Activated CD8-positive, alpha-beta memory T cell treated with anti-CD3 and anti-CD28 coated beads, Interleukin-2, amount 50 U/mL, for 4 hours (primary cell): ENCODE measurements around the gene FZD4.
A peak's percentile ranks its signal among the peaks of the same experiment; 100 is the strongest.
"Not testable (repeated sequence)": the region's sequence is repeated elsewhere in the genome, so short reads cannot be mapped to it uniquely, and the experiment has no call there.

Experiments
- DNase-seq: peaks from one replicate; pipeline ENCODE4 v3.0.0-alpha.2; 2020

Gene FZD4

DNA sequence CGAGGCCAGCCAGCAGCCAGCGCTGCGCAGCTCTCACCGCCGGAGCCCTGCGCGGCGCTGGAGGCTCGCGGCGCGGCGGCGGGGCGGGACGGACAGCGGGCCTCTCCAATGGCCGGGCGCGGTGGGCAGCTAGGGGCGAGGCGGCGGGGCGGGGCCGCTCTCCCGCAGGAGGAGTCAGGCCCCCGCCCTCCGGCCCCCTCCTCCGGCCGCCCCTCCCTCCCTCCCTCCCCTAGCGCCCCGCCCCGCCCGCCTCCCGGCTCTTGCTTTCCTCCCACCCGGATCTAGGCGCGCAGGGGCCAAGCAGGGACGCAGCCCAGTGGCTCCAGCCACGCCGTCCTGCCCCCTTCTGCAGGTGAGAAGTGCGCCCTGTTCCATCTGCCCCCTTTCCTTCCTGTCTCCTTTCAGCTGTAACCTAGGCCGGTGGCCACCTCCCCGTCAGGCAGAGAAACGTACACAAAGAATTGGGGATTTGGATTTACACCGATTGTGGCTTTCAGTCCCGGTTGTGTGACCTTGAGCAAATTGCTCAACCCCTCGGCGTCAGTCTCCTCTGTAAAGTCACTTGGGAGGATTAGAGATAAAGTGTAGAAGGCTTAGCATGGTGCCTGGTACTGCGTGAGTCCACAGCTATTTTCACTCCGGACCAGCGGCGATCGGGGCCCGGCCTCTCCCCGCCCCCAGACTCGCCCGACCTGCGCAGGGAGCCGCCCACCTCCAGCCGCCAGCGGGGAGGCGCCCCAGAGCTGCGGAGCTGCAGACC is at the start of gene FZD4:
TSS of gene FZD4 (minus strand) at position 35 of the 760 bp plus-strand sequence. CDS start 310 bp downstream, outside the sequence.
- DNase-seq = peak; percentile 44

DNA sequence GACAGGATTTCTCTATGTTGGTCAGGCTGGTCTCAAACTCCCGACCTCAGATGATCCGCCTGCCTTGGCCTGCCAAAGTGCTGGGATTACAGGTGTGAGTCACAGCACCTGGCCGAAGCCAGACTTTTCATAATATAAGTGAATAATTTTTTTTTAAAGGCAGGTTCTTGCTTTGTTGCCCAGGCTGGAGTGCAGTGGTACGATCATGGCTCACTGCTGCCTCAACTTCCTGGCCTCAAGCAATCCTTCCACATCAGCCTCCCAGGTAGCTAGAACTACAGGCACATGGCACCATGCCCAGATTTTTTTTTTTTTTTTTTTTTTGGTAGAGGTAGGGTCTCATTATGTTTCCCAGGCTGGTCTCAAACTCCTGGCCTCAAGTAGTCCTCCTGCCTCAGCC is 49.1 kb upstream of the FZD4 start:
- DNase-seq = not testable (repeated sequence)

DNA sequence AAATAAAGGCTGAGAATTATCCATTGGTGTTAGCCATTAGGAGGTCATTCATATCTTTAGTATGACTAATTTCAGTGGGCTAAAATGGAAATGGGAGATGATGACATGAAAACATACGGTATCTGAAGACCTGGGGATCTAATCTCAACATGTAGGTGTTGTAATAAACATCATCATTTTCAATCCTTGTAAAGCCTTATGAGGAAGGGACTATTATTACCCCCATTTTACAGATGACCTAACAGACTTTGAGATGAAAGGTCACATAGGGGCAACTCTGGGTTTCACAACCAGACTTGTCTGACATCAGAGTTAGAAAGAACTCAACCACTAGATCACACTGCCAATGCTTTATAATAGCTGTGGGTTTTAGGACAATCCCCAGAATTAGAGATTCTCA is 47.7 kb upstream of the FZD4 start:
- no peak for DNase-seq

DNA sequence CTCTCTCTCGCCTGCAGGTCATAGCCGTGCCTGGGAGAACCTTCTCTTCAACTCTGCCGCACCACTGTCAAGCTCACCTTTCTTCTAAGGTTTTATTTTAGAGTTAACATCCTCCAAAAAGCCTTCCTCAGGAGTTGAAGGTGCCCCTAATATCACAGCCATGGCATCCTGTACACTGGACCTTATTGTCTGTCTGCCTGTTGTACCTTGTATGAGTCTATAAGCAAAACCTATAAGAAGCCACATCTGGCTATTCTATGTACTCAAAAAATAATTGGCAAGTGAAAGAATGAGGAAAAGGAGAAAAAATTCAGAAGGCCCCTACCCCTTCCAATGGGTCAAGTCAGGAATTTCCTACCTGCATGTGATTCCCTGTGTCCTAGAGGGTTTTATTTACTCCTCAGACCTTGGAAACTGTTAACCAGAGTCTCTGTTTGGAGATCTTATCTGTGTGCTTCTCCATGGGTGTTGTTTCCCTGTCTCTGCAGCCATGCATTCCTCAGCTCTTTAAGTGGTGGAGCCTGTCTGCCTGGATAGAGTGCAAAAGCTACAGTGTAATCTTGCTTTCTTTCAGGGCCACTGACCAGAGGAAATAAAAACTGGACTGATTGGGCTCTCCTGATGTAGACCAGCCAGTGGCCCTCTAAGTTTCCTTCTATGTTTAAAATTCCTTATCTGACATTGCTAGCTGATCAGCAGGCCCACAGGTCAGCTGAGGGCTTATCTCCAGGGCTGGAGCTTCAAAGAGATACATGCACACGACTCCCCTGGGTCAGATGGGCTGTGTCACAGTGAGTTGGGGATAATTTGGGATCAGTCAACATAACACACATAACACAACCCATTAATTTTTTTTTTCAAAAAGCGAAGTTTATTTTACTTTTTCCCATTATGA is 44.9 kb upstream of the FZD4 start:
- no peak for DNase-seq

DNA sequence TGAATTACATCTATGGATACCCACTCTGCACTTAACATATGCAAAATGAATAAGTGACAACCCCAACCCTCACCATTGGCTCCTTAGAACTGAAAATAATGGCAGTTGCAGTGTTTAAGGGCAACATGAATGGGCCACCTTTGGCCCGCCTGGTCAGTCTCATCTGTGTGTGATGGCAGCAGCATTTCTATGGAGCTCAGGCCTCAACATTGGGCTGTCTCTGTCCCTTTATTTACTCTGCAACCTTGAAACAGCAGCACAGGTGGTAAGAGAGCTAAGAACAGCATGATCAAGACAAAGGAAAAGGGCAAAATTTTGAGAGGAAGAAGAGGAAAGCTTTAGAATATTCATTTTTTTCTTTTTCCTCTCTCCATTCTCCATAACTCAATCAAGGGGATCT is 44.2 kb upstream of the FZD4 start:
- no peak for DNase-seq

DNA sequence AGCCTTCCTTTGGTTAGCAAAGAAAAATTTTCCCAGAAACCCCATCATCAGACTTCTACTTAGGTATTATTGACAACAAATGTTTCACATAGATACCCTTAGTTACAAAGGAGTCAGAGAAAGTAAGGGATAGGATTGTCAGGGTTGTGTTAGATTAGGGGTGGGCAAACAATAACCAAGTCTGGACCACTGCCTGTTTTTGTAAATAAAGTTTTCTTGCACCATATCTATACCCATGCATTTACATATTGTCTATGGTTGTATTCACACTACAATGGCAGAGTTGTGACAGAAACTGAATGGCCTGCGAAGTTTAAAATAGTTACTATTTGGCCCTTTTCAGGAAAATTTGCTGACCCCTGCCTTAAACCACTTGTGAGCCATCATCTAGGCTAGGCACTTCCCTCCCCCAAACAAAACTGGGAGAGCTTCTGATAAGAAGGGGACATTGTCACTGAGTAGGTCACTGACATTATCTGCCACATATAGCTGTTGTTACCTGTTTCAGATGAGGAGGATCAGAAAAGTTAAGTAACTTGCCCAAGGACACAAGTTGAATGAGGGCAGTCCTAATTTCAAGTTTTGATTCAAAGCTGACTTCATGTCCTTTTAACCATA is 41.9 kb upstream of the FZD4 start:
- DNase-seq = no peak

DNA sequence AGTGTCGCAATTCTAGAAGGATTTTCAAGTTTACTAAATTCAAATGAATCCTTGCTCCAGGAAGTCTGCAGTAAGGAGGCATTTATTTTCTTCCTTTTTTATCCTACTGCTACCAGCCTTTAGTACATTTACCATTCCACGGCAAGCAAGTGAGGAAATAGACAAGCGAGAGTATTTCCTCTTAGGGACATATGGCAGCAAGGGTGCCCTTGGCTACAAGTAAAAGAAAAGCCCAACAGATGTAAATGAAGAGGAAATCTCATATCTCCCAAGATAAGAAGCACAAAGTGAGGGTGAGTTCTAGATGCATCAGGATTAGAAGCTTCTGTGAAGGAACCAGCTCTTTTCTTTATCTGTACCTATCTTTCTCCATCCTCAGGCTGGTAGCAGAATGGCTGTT is 37.8 kb upstream of the FZD4 start:
- no peak for DNase-seq

DNA sequence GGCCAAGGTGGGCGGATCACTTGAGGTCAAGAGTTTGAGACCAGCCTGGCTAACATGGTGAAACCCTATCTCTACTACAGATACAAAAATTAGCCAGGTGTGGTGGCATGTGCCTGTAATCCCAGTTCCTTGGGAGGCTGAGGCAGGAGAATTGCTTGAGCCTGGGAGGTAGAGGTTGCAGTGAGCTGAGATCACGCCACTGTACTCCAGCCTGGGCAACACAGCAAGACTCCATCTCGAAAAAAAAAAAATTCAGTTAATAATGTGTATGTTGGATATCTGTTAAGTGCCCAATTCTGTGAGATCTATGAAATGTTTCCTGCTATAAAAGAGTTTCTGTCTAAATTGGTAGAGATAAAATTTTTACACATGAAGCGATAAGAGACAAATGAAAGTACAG is 37.1 kb upstream of the FZD4 start:
- not testable (repeated sequence) for DNase-seq

DNA sequence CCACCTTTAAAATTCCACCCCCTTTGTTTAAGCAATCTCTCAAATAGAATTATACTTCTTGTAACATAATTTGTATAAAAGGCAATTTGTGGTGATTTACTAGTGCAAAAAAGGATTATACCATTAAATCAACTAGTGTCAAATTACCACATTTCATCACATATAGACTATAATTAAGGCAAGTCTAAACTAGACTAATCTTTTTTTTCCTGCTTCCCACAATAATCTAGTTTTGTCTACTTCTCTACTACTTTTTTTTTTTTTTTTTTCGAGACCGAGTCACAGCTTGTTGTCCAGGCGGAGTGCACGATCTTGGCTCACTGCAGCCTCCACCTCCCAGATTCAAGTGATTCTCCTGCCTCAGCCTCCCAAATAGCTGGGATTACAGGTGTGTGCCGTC is 36.1 kb upstream of the FZD4 start:
- no peak for DNase-seq

DNA sequence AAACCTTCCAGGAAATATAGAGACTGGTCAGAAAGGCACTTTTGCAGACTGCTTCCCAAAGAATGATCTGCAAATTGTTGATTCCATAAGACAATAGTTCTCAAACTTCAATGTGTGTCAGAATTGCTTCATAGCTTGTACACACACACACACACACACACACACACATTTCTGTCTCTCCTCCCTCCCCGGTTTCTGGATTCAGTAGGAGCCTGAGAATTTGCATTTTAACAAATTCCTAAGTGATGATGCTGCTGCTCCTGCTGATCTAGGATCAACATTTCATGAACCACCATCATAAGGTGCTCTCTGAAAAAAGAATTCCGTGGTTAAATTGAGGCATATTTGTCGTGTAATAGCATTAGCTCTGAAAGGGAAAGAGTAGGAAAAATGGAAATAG is 35.3 kb upstream of the FZD4 start:
- DNase-seq = no peak

DNA sequence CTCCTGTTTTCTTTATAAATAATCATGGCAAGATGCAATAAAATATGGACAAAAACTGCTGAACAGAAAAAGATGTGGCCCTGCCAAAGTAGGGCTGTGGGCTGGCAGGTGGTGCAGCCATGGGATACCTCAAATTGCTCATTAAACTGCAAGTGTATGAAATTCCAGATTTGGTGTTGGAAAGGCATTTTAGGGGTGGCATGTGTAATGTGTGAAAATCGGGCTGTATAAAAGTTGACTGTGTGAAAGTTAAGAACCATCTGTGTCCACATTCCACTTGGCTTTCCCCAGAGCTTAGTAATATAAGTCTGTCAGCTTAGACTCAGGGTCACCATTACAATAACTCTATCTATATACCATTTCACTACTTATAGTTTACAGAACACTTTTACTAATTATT is 34.8 kb upstream of the FZD4 start:
- DNase-seq = no peak

DNA sequence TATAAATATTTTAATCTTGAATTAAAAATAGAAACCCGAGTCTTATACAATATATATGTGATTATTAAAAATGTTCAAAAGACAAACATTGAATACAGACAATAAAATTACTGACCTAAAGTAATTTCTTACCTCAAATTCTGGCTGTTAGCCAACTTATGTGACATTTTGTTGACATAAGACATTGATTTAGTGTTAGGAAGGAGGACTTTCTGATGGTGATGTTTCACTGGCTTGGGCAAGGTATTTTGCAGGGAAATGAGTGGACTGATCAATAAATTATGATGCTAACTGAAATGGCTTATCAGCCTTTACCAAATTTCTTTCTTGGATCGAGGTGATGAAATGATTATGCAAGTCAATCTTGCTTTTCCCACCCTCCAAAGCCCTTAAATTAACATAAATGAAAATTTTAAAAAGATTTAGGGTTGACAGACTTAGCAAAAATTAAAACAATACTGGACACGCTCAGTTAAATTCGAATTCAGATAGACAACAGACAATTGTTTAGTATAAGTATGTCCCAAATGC is 33.2 kb upstream of the FZD4 start:
- no peak for DNase-seq

DNA sequence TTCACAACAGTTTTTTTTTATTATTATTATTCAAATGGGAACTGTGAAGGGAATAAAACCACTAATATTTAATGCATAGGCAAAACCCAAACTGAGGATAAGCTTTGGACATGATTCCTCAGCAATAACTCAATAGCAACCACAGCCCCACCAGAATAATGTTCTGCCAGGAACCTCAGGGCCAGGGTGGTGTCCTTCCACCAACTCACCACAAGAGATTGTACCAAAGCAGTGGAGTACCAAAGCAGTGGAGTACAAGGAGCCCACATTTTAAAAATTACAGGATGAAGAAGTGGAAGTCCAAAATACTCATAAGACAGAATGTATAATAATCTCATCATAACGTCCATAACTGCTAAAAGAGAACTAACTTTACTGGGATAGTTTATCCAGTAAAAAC is 32.5 kb upstream of the FZD4 start:
- DNase-seq = no peak

DNA sequence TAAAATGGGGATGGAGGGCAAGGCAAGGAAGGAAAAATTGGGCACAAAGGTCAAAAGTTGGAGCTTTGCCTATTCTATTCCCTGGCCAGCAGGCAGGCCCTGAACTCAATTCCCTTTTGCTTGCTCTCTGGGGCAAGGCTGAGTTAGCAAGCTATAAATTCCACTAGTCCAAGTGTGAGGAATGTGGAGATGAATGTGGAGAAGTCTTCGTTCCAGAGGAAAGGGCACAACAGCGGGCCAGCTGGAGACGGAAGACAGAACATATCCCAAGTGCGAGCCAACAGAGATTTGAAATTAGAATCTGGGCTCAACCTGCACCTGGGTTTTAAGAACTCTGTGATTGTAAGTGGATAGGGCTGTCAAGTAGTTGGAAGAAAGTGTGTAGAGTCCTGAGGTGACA is 29.5 kb upstream of the FZD4 start:
- DNase-seq = no peak

DNA sequence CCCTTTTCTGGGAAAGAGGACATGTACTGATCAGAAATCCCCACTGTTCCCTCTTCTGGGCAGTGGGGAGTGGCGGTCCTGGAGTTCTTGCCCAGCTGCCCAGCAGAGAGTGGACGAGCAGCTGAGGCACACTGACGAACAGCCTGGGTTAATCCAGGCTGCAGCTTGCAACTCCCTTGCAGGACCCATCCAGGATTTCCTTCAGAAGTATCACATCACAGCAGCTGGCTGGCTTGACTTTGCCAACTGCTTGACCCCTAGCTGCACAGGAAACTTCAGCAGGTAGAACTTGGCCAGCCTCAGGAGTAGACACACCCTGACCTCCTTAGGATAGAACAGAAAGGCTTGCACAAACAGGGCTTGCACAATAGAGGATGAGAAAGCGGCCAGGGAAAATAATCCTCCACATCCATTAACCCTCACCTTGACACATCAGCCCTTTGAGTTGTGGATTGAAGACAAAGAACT is 27.9 kb upstream of the FZD4 start:
- no peak for DNase-seq

DNA sequence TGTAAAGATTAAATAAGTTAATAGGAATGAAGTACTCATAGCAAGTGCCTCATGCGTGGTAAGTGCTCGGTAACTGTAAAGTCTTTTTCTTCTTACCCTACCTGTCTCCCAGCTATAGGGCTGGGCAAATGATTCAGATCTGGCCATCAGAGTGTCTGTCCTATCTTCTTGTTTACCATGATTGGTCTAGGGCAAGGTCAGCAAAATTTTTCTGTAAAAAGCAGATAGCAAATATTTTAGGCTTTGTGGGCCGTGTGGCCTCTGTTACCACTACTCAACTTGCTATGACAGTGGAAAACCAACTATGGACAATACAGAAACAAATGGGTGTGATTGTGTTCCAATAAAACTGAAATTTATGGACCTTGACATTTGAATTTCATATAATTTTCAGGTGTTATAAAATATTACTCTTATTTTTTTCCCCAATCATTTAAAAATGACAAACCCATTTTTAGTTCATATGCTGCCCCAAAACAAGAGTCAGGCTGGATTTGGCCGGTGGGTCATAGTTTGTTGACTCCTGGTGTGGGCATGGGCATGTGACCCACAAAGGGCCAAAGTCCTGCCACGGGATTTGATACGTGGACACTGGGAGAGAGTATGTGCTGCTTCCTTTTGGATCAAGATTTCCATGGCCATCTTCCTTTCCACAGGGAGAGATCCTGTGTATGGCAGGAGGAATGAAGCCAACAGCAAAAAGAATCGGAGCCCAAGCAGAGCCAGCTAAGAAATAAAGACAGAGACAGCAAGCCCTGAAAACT is 26.8 kb upstream of the FZD4 start:
- DNase-seq = no peak

DNA sequence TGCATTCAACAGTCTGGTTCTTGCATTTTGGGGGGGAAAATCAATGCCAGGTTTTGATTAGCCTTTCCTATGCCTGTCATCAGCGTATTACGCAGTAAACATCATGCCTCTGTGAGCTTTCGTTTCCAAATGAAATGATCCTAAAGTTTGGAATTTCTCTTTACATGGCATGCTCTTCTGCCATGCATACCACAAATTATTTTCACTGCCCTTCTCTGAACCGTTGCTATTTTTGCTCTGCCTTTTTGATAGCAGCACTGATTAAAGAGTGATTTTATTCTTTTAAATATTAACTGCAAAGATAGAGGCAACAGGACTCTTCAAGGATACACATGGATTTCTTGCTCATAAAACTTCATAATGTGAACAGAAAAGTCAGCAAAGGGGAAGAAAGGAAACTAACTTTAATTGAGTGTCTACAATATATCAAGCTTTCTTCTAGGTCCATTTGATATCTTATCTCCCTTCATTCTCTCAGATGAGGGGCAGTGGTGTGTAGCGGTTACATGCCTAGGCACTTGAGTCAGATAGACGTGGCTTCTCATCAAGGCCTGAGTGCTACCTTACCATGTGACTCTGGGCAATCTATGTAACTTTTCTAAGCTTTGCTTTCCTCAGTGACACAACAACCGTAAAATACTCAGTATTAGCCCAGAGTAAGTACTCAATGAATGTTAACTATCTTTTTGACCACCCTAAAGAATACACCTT is 25.0 kb upstream of the FZD4 start:
- DNase-seq = no peak

DNA sequence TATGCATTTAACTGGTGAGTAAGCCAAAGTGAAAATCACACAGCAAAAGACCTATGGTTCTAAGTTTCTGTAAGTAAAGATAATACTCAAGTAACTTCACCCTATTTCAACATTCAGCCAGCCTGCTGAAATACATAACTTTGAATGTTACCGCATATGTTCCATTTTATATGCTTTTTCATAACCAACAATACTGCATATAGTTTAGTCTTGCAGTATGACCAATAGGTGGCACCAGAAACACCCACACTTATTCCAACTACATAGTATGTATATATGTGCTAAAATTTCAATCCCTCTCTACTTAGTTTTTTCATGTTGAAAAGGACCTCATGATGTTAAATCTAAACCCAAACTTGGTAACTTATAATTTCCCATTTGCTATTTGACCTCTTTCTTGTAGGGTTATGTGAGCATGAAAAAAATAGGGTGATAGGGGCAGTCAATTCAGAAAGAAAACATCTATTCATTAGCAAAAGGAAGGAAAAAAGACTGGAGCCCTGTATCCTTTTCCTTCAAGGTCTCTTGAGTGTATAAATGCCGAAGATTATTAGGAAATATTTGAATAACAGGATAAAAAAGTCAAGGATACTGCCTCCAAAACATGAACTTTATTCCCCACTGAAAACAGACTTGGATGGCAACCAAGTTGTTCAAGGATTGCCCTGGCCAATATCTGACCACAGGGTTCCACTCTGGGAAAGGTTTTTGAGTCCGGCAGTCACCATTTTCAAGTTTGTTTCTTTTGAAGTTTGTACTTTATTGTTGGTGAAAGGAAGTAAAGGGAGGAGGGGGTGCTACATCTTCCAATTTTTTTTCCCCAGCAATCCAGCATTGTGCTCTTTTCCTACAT is 23.8 kb upstream of the FZD4 start:
- no peak for DNase-seq

DNA sequence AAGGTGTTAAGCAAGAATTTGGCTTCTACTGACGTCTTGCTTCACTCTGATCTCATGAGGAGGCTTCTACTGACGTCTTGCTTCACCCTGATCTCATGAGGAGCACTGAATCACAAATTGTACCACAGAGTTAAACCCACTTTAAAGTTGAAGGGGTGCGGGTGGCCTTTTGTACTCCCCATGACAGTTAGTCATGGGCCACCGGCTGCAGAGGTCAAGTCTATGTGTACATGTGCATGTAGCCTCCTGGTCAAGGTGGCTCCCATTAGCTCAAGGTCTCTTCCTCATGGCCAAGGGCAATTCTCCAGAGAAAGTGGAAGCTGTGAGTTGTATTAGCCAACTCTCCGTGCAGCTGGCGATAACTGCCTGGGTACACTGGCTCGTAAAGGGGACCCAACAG is 23.1 kb upstream of the FZD4 start:
- DNase-seq = no peak

DNA sequence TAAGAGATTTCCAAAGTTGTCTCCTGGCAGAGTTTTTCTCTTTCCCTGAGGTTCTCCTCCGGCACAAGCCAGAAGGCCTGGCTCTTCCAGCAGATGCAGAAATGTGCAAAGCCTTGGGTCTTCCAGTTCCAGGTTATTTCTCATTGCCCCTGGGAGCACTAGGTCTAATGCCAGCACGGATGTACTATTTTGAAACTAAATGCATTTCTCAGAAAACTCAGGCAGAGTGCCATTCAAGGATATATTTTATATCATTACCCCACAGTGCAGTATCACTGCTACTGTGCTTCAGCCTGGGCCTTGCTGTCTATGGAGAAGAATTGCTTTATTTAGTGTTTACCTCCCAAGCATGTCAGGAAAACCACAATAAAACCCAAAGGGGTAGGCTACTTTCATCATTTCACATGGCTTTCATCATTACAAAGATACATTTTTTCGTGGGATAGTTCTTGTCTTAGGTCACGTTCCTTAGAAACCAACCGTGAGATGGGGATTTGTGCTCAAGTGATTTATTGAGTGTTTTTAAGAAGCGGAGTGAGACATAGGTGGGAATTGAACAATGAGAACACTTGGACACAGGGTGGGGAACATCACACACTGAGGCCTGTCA is 22.4 kb upstream of the FZD4 start:
- no peak for DNase-seq

DNA sequence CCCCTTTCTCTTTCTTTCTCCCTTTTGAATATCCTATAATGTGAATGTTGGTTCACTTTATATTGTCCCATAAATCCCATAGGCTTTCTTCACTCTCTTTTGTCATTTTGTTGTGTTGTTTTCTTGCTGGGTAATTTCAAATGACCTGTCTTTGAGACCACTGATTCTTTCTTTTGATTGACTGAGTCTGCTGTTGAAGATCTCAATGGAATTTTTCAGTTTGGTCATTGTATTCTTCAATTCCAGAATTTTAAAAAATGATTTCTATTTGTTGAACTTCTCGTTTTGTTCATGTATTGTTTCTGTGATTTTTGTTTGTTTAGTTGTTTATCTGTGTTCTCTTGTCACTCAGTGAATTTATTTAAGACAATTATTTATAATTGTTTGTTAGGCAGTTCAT is 17.5 kb upstream of the FZD4 start:
- DNase-seq = no peak
